ENCODE results near the gene ACR. TPM values are rescaled to one million over a fixed set of nuclear protein-coding genes. Genes with fewer than 3 reads are reported as not detected.

Gene ACR
- polyA plus RNA-seq, 4 donors, result 0.25 to 1.1 TPM; not detected in 2

DNA sequence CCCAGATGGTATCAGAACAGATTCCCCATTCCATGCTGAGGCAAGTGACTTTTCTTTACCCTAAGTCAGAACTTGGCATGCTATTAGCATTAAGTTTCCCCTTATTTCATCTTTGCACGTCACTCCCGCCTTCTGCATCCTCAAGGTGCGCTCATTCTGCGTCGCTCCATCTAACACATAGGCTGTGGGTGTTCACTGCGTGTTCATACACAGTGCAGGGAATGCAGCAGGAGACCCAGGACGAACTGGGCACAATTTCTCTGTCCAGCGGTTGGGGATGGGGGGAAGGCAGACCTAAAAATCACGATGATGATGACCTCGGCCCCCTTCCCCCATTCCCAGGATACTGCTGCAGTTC is 19.7 kb upstream of the ACR start:
- DNase-seq, result no peak
- no peaks in the 10 kb centered on the region for H3K4me1 ChIP-seq (ENCODE audit: control insufficient read depth in 3 of 3, insufficient read depth in 2 of 3, low read depth in 1 of 3, low read length in 2 of 3)
- H3K27me3 ChIP-seq (ENCODE audit: control insufficient read depth in 3 of 3, insufficient read depth in 3 of 3, low read length in 3 of 3), result peaks cover 0 to 16% (median 3%) of the 10 kb centered on the region in 3 donors
- H3K4me3 ChIP-seq (ENCODE audit: low read depth in 1 of 3, low read length in 3 of 3), result no peak overlapping the region
- peaks cover 0 to 3% of the 10 kb centered on the region in 2 donors for H3K9me3 ChIP-seq (ENCODE audit: control insufficient read depth in 2 of 2, insufficient read depth in 1 of 2, low read depth in 1 of 2, low read length in 1 of 2)
- no peak overlapping the region for H3K27ac ChIP-seq (ENCODE audit: low read depth in 1 of 3, low read length in 2 of 3)
- no peak for FAIRE-seq
- 90 to 94% (median 91%) methylated on average over 10 of the region's 10 CpGs for WGBS, 3 donors
- peaks cover 0 to 46% (median 0%) of the 10 kb centered on the region in 3 donors for H3K36me3 ChIP-seq (ENCODE audit: control insufficient read depth in 3 of 3, insufficient read depth in 2 of 3, low read depth in 1 of 3, low read length in 3 of 3)

DNA sequence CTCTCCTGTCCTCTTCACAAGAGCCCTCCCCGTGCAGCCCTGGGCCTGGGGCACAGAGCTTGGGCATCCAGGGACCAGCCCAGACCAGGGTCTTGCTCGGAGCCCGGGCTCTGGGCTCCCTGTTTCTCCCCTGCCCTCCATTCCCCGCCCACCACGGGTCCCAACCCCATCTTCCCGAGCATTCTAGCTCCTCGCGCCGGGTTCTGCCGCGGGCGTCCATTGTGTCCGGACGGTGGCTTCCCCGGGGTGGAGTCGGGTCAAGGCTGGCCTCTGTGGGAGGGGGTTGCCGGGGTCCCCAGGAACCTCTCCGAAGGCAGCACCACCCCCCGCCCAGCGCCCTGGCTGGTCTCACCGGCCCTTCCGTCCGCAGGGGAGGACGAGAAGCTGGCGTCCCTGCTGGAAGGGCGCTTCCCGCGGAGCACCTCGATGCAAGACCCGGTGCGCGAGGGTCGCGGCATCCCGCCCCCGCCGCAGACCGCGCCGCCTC is 18.1 kb upstream of the ACR start:
- Histone ChIP-seq H3K27me3 (ENCODE audit: control insufficient read depth in 3 of 3, insufficient read depth in 3 of 3, low read length in 3 of 3) (peaks cover 0 to 16% (median 3%) of the 10 kb centered on the region in 3 donors), H3K9me3 (ENCODE audit: control insufficient read depth in 2 of 2, insufficient read depth in 1 of 2, low read depth in 1 of 2, low read length in 1 of 2) (peaks cover 0 to 3% of the 10 kb centered on the region in 2 donors), H3K4me3 (ENCODE audit: low read depth in 1 of 3, low read length in 3 of 3) (no peak overlapping the region), H3K36me3 (ENCODE audit: control insufficient read depth in 3 of 3, insufficient read depth in 2 of 3, low read depth in 1 of 3, low read length in 3 of 3) (peaks cover 0 to 52% (median 0%) of the 10 kb centered on the region in 3 donors), H3K4me1 (ENCODE audit: control insufficient read depth in 3 of 3, insufficient read depth in 2 of 3, low read depth in 1 of 3, low read length in 2 of 3) (no peaks in the 10 kb centered on the region), H3K27ac (ENCODE audit: low read depth in 1 of 3, low read length in 2 of 3) (no peak overlapping the region)
- DNase-seq (no peak), FAIRE-seq (no peak)
- WGBS, 3 donors, result 38 to 58% (median 47%) methylated on average over 32 to 40 of the region's 40 CpGs

DNA sequence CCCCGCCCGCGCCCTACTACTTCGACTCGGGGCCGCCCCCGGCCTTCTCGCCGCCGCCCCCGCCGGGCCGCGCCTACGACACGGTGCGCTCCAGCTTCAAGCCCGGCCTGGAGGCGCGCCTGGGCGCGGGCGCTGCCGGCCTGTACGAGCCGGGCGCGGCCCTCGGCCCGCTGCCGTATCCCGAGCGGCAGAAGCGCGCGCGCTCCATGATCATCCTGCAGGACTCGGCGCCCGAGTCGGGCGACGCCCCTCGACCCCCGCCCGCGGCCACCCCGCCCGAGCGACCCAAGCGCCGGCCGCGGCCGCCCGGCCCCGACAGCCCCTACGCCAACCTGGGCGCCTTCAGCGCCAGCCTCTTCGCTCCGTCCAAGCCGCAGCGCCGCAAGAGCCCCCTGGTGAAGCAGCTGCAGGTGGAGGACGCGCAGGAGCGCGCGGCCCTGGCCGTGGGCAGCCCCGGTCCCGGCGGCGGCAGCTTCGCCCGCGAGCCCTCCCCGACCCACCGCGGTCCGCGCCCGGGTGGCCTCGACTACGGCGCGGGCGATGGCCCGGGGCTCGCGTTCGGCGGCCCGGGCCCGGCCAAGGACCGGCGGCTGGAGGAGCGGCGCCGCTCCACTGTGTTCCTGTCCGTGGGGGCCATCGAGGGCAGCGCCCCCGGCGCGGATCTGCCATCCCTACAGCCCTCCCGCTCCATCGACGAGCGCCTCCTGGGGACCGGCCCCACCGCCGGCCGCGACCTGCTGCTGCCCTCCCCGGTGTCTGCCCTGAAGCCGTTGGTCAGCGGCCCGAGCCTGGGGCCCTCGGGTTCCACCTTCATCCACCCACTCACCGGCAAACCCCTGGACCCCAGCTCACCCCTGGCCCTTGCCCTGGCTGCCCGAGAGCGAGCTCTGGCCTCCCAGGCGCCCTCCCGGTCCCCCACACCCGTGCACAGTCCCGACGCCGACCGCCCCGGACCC is 17.4 kb upstream of the ACR start:
- Histone ChIP-seq H3K36me3 (ENCODE audit: control insufficient read depth in 3 of 3, insufficient read depth in 2 of 3, low read depth in 1 of 3, low read length in 3 of 3) (peaks cover 0 to 53% (median 0%) of the 10 kb centered on the region in 3 donors), H3K4me1 (ENCODE audit: control insufficient read depth in 3 of 3, insufficient read depth in 2 of 3, low read depth in 1 of 3, low read length in 2 of 3) (no peaks in the 10 kb centered on the region), H3K4me3 (ENCODE audit: low read depth in 1 of 3, low read length in 3 of 3) (no peak overlapping the region), H3K27me3 (ENCODE audit: control insufficient read depth in 3 of 3, insufficient read depth in 3 of 3, low read length in 3 of 3) (peaks cover 0 to 16% (median 3%) of the 10 kb centered on the region in 3 donors), H3K27ac (ENCODE audit: low read depth in 1 of 3, low read length in 2 of 3) (no peak overlapping the region), H3K9me3 (ENCODE audit: control insufficient read depth in 2 of 2, insufficient read depth in 1 of 2, low read depth in 1 of 2, low read length in 1 of 2) (peaks cover 0 to 3% of the 10 kb centered on the region in 2 donors)
- FAIRE-seq (no peak), DNase-seq (no peak)
- WGBS, 3 donors, result 34 to 51% (median 38%) methylated on average over 60 to 132 of the region's 132 CpGs

DNA sequence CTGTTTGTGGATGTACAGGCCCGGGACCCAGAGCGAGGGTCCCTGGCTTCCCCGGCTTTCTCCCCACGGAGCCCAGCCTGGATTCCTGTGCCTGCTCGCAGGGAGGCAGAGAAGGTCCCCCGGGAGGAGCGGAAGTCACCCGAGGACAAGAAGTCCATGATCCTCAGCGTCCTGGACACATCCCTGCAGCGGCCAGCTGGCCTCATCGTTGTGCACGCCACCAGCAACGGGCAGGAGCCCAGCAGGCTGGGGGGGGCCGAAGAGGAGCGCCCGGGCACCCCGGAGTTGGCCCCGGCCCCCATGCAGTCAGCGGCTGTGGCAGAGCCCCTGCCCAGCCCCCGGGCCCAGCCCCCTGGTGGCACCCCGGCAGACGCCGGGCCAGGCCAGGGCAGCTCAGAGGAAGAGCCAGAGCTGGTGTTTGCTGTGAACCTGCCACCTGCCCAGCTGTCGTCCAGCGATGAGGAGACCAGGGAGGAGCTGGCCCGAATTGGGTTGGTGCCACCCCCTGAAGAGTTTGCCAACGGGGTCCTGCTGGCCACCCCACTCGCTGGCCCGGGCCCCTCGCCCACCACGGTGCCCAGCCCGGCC is 16.7 kb upstream of the ACR start:
- H3K9me3 ChIP-seq (ENCODE audit: control insufficient read depth in 2 of 2, insufficient read depth in 1 of 2, low read depth in 1 of 2, low read length in 1 of 2), result peaks cover 0 to 3% of the 10 kb centered on the region in 2 donors
- WGBS, 3 donors, result 86 to 91% (median 90%) methylated on average over 30 to 32 of the region's 32 CpGs
- H3K4me3 ChIP-seq (ENCODE audit: low read depth in 1 of 3, low read length in 3 of 3), result no peak overlapping the region
- no peak for FAIRE-seq
- no peaks in the 10 kb centered on the region for H3K4me1 ChIP-seq (ENCODE audit: control insufficient read depth in 3 of 3, insufficient read depth in 2 of 3, low read depth in 1 of 3, low read length in 2 of 3)
- H3K36me3 ChIP-seq (ENCODE audit: control insufficient read depth in 3 of 3, insufficient read depth in 2 of 3, low read depth in 1 of 3, low read length in 3 of 3), result peaks cover 0 to 58% (median 0%) of the 10 kb centered on the region in 3 donors
- peaks cover 0 to 16% (median 3%) of the 10 kb centered on the region in 3 donors for H3K27me3 ChIP-seq (ENCODE audit: control insufficient read depth in 3 of 3, insufficient read depth in 3 of 3, low read length in 3 of 3)
- DNase-seq, result no peak
- no peak overlapping the region for H3K27ac ChIP-seq (ENCODE audit: low read depth in 1 of 3, low read length in 2 of 3)

DNA sequence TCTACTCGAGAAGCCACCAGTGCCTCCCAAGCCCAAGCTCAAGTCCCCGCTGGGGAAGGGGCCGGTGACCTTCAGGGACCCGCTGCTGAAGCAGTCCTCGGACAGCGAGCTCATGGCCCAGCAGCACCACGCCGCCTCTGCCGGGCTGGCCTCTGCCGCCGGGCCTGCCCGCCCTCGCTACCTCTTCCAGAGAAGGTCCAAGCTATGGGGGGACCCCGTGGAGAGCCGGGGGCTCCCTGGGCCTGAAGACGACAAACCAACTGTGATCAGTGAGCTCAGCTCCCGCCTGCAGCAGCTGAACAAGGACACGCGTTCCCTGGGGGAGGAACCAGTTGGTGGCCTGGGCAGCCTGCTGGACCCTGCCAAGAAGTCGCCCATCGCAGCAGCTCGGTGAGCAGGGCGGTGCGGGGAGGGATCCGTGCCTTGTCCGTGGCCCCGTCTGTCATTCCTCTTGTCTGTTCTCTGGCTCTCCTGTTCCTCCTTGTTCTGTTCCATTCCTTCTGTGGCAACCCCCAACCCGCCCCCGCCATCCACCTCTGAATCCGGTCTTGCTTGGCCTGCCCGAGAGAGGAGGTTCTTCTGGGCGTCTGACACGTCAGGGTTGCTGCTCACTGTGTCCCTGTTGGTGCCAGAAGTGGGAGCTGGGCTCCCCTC is 15.8 kb upstream of the ACR start:
- FAIRE-seq (no peak), DNase-seq (no peak)
- Histone ChIP-seq H3K27ac (ENCODE audit: low read depth in 1 of 3, low read length in 2 of 3) (no peak overlapping the region), H3K36me3 (ENCODE audit: control insufficient read depth in 3 of 3, insufficient read depth in 2 of 3, low read depth in 1 of 3, low read length in 3 of 3) (peaks cover 0 to 63% (median 0%) of the 10 kb centered on the region in 3 donors), H3K4me1 (ENCODE audit: control insufficient read depth in 3 of 3, insufficient read depth in 2 of 3, low read depth in 1 of 3, low read length in 2 of 3) (no peaks in the 10 kb centered on the region), H3K9me3 (ENCODE audit: control insufficient read depth in 2 of 2, insufficient read depth in 1 of 2, low read depth in 1 of 2, low read length in 1 of 2) (peaks cover 0 to 3% of the 10 kb centered on the region in 2 donors), H3K4me3 (ENCODE audit: low read depth in 1 of 3, low read length in 3 of 3) (no peak overlapping the region), H3K27me3 (ENCODE audit: control insufficient read depth in 3 of 3, insufficient read depth in 3 of 3, low read length in 3 of 3) (peaks cover 0 to 16% (median 3%) of the 10 kb centered on the region in 3 donors)
- WGBS, 3 donors, result 94 to 96% (median 94%) methylated on average over 32 to 33 of the region's 33 CpGs

DNA sequence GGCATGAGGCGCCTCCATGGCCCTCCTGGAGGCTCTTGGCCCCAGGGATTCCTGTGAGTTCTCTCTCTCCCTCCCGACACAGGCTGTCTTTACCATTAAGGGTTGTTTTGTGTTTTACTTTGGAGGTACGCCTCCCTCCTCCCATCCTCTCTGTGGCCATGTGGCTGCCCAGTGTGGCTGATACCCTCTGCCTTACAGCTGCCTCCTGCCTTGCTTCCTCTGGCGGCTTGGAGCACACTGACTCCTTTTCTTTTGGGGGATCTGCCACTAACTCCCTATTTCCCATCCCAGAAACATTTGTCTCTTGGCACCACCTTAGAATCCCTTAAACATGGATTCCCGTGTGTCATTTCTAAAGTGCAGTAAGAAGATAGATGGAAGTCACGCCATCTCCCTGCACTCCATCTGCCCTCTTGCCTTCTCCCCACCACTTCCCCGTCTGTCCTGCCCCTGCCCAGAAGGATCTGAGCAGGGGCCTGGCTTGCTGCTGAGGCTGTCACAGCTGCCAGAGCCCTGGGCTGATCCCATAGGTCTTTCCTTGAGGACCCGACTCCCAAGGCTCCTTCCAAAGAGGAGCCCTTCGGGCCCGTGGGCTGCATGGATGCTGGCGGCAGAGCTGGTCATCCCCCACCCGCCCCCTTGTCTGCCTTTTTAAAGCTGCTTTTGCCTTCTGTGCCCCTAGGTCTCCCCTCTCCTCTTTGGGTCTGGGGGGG is 15.1 kb upstream of the ACR start:
- no peak overlapping the region for H3K4me3 ChIP-seq (ENCODE audit: low read depth in 1 of 3, low read length in 3 of 3)
- H3K4me1 ChIP-seq (ENCODE audit: control insufficient read depth in 3 of 3, insufficient read depth in 2 of 3, low read depth in 1 of 3, low read length in 2 of 3), result no peaks in the 10 kb centered on the region
- no peak for DNase-seq
- peaks cover 0 to 3% of the 10 kb centered on the region in 2 donors for H3K9me3 ChIP-seq (ENCODE audit: control insufficient read depth in 2 of 2, insufficient read depth in 1 of 2, low read depth in 1 of 2, low read length in 1 of 2)
- FAIRE-seq, result no peak
- H3K27ac ChIP-seq (ENCODE audit: low read depth in 1 of 3, low read length in 2 of 3), result no peak overlapping the region
- WGBS, 3 donors, result 91 to 94% (median 92%) methylated on average over 12 of the region's 12 CpGs
- H3K36me3 ChIP-seq (ENCODE audit: control insufficient read depth in 3 of 3, insufficient read depth in 2 of 3, low read depth in 1 of 3, low read length in 3 of 3), result peaks cover 0 to 63% (median 0%) of the 10 kb centered on the region in 3 donors
- peaks cover 0 to 16% (median 3%) of the 10 kb centered on the region in 3 donors for H3K27me3 ChIP-seq (ENCODE audit: control insufficient read depth in 3 of 3, insufficient read depth in 3 of 3, low read length in 3 of 3)

DNA sequence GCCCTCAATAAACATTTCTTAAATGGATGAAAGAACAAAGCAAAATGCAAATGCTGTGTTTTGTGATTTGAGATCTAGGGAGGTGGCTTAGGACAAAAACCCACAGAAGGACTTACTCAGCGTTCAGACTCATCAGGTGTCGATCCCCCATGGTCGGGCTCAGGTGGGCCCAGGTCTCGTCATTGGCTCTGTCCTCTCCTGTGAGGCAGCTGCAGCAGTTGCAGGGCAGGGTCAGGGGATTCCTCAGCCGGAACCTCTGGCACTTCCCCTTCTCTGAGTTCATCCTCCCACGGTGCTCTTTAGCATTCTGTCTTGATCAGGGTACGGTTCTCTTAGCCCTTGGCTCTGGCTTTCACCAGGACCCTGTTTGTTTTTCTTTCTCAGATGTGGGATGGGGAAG is 14.0 kb upstream of the ACR start:
- H3K4me3 ChIP-seq (ENCODE audit: low read depth in 1 of 3, low read length in 3 of 3), result no peak overlapping the region
- peaks cover 0 to 15% (median 3%) of the 10 kb centered on the region in 3 donors for H3K27me3 ChIP-seq (ENCODE audit: control insufficient read depth in 3 of 3, insufficient read depth in 3 of 3, low read length in 3 of 3)
- peaks cover 0 to 3% of the 10 kb centered on the region in 2 donors for H3K9me3 ChIP-seq (ENCODE audit: control insufficient read depth in 2 of 2, insufficient read depth in 1 of 2, low read depth in 1 of 2, low read length in 1 of 2)
- no peak for DNase-seq
- WGBS, 3 donors, result 83 to 93% (median 83%) methylated on average over 7 of the region's 7 CpGs
- FAIRE-seq, result no peak
- no peak overlapping the region for H3K27ac ChIP-seq (ENCODE audit: low read depth in 1 of 3, low read length in 2 of 3)
- no peaks in the 10 kb centered on the region for H3K4me1 ChIP-seq (ENCODE audit: control insufficient read depth in 3 of 3, insufficient read depth in 2 of 3, low read depth in 1 of 3, low read length in 2 of 3)
- H3K36me3 ChIP-seq (ENCODE audit: control insufficient read depth in 3 of 3, insufficient read depth in 2 of 3, low read depth in 1 of 3, low read length in 3 of 3), result peaks cover 0 to 68% (median 0%) of the 10 kb centered on the region in 3 donors
